B cell (primary cell): Measurements from ENCODE around the gene IRF7.

ENCODE experiments used
- CTCF ChIP-seq: fragments of 200-600 bp; IDR thresholded peaks from one replicate; pipeline ENCODE4 v1.8.0; 2022; ENCODE audit warnings: antibody characterized with exemption, mild to moderate bottlenecking
- EZH2 ChIP-seq: IDR thresholded peaks from 2 replicates; pipeline ENCODE4 v1.6.1; 2012; ENCODE audit warnings: borderline replicate concordance, low read depth, mild to moderate bottlenecking, moderate library complexity, low read length; ENCODE audit not compliant: insufficient read depth, poor library complexity, severe bottlenecking

DNA sequence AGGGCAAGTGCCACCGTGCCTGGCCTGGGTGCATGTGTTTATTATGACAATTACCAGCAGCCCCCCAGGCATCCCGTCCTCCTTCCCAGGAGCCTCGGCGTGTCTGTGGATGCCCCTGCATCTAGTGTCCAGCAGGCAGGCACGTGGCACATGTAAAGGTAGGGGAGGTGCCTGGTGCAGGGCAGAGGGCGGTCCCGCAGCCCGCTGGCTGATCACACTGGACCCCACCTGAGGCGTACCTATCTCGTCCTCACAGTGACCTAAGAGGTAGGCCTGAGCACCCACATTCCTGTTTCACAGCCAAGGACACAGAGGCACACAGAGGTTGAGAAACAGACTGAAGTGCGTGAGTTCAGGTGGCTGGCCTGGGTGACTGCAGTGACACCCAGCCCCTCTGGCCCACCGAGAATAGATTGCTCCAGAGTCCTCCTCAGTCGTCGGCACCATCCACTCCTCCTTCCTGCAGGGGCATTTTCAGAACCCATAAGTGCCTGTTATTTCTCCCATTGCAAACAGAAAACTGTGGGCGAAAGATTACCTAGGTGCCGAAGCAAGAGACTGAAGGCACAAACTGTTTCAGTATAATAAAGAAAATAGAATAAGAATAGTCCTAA is 42.5 kb downstream of the IRF7 start:
- no peak for TF ChIP-seq CTCF
- no peak for TF ChIP-seq EZH2
